Activated T-helper 1 cell treated with anti-CD3 and anti-CD28 coated beads, Interleukin-12 subunit alpha, Interleukin-12 subunit beta, Interleukin-2, Interleukin-4 antibody, amounts not matched to agents 30 ng/mL and 10 ng/mL and 1 ng/mL, durations not matched to agents 14 hours and 24 hours and 36 hours (primary cell): ENCODE results near the gene GPR37. TPM values are rescaled to one million over a fixed set of nuclear protein-coding genes. Genes with fewer than 3 reads are reported as not detected.

Experiments
- DNase-seq: peaks from one replicate; pipeline ENCODE4 v3.0.0; 2021; ENCODE audit warnings: low spot score
- H3K27ac Mint-ChIP-seq: one replicate; pipeline ENCODE4 v1.8.0; 2021; ENCODE audit warnings: mild to moderate bottlenecking, mixed read lengths
- H3K27me3 Mint-ChIP-seq: one replicate; pipeline ENCODE4 v1.8.0; 2022; ENCODE audit warnings: mild to moderate bottlenecking, moderate library complexity, mixed read lengths; ENCODE audit not compliant: insufficient read depth
- H3K36me3 Mint-ChIP-seq: one replicate; pipeline ENCODE4 v1.8.0; 2021; ENCODE audit warnings: low read depth, mixed read lengths
- H3K4me1 Mint-ChIP-seq: one replicate; pipeline ENCODE4 v1.8.0; 2021; ENCODE audit warnings: low read depth, mixed read lengths
- H3K4me3 Mint-ChIP-seq: one replicate; pipeline ENCODE4 v1.8.0; 2021; ENCODE audit warnings: mild to moderate bottlenecking, moderate library complexity, mixed read lengths
- H3K9me3 Mint-ChIP-seq: one replicate; pipeline ENCODE4 v1.8.0; 2021; ENCODE audit warnings: mixed read lengths
- intact Hi-C: fragments of 100-400 bp; cut with micrococcal nuclease; formaldehyde crosslinking; loops from one replicate; pipeline ENCODE4 v1.15.1; 2024
- total RNA-seq: library from RNA; stranded (reverse); gene quantifications from 2 replicates; pipeline ENCODE4 v1.2.3, GENCODE V29; 2022

Gene GPR37, protein sequence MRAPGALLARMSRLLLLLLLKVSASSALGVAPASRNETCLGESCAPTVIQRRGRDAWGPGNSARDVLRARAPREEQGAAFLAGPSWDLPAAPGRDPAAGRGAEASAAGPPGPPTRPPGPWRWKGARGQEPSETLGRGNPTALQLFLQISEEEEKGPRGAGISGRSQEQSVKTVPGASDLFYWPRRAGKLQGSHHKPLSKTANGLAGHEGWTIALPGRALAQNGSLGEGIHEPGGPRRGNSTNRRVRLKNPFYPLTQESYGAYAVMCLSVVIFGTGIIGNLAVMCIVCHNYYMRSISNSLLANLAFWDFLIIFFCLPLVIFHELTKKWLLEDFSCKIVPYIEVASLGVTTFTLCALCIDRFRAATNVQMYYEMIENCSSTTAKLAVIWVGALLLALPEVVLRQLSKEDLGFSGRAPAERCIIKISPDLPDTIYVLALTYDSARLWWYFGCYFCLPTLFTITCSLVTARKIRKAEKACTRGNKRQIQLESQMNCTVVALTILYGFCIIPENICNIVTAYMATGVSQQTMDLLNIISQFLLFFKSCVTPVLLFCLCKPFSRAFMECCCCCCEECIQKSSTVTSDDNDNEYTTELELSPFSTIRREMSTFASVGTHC
- total RNA-seq = not detected in 2 replicates

DNA sequence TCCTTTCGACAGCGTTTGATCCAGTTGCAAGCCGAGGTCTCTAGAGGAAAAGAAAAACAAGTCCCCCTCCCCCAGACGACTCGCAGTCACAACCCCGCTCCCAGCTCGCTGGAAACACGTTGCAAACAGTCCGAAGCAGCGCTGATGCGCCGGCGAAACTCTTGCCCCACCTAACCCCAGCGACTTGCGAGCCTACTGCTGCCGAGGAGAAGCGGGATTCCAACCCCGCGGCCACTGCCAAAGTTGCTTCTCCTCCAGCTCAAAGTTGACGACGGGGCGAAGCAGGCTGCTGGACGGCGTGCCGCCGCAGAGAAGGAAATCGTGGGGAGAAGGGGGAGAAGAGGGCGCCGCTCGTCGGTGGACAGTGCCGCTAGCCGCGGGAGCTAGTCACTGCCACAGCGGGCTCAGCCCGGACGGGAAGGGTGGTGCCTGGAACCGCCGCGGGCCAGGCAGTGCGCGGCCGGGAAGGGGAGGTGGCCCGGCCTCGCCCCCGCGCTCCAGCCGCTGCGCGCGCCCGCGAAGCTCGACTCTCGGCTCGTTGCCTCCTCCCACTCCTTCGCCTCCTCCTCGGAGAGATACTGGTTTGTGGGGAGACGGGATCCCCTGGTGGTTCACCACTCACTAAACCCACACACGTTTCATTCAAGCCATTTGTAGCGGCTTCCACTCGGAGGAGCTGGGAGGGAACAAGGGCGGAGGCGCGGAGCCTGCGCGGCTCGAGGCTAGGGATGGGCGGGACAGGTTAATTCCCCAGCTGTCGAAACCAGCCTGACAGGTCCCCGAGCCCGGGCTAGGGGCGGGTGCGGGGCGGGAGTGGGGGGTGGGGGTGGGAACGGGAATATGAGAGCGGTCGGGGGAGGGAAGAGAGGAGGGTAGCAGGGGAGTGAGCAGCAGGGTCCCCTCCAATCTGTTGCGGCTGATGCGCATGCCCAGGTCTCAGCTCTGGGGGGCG lies at the start of gene GPR37:
Gene GPR37 (minus strand): TSS at position 392 of the 952 bp plus-strand sequence. CDS start 816 bp downstream, outside the sequence.
- Mint-ChIP-seq H3K4me3 (peak within 1 kb of the TSS; percentile 80), H3K36me3 (no peaks in the 10 kb centered on the region), H3K27ac (no peak within 1 kb of the TSS), H3K27me3 (peaks cover 55% of the 10 kb centered on the region), H3K9me3 (no peaks in the 10 kb centered on the region), H3K4me1 (peaks cover 12% of the 10 kb centered on the region)
- DNase-seq = peak; percentile 11
- intact Hi-C loops = loop anchor here (5.0 kb wide), 1 partner anchor 733 kb away; the partner anchor contains the start of gene TMEM229A

DNA sequence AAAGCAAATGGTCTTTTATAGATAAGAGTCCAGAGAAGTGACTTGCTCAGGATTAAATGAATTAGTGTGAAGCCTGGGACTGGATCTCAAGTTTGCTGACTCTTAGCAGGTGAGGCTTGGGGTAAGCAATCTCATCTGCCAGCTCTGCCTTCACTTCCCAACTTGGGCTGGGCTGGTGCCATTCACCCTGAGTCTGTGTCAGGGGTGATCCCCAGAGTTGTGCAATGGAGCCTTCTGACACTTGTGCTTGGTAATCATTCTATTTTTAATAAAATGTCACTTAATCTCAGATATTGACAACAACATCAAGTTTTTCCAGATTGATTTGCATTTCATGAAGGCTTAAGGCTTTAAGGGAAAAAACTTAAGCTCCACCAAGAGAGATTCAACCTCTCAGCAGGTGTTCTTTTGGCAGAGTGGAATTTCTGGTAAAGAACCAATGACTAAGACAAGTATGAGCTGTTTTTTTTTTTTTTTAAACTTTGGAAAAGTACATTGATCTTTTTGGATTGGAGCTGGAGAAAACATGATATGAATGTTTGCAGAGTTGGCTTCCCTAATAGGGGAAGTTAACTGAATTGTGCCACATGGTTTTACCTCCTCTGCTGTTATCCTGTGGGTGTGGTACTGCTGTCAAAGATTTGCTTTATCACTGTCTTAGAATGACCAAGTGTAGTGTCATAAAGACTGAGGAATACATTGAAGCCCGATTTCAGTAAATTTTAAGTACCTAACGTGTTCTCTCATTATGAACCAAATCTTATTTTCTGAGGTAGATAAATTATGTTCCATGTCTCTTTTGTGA lies 48.6 kb upstream of the GPR37 start:
- Mint-ChIP-seq H3K27ac (no peak overlapping the region), H3K4me1 (no peaks in the 10 kb centered on the region), H3K4me3 (no peak overlapping the region), H3K27me3 (peaks cover 5% of the 10 kb centered on the region), H3K36me3 (no peaks in the 10 kb centered on the region), H3K9me3 (no peaks in the 10 kb centered on the region)
- intact Hi-C loops = no loop called here
- DNase-seq = no peak

DNA sequence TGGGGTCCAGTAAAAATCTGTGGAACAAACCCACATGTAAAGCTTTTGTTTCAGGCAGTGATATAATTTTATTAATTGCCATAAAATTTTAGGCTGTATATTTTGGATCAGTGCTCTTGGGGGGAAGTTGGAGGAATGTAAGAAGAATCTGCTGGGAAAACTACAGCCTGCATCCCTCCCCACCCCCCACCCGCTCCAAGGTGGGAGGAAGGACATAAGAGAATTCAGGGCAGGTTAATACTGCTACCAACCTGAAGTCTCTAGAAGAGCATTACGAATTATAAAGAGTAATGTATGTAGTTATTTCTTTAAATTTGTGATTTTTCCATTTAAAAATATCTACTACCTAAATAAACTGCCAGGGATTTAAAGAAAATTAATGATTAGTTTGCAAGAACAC lies 47.2 kb upstream of the GPR37 start:
- DNase-seq = no peak
- no peaks in the 10 kb centered on the region for H3K4me1 Mint-ChIP-seq
- peaks cover 5% of the 10 kb centered on the region for H3K27me3 Mint-ChIP-seq
- no peak overlapping the region for H3K27ac Mint-ChIP-seq
- H3K36me3 Mint-ChIP-seq = no peaks in the 10 kb centered on the region
- no peak overlapping the region for H3K4me3 Mint-ChIP-seq
- intact Hi-C loops = no loop called here
- no peaks in the 10 kb centered on the region for H3K9me3 Mint-ChIP-seq

DNA sequence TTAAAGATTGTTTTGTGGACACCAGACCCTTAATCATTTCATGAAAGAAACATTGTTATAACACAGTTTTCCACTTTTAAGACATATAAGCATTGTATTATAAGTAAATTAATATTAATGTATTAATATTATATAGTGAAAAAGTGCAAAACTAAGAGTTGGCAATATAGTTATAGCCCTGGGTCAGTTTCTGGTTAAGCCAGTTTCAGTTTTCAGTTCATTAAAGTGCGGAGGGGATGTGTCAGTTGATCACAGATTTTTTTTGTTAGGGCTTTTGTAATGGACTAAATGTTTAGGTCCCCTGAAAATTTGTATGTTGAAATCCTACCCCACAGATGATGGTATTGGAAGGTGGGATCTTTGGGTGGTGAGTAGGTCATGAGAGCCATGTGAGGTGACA lies 45.7 kb upstream of the GPR37 start:
- Mint-ChIP-seq H3K27ac (no peak overlapping the region), H3K4me3 (no peak overlapping the region), H3K27me3 (peaks cover 5% of the 10 kb centered on the region), H3K36me3 (no peaks in the 10 kb centered on the region), H3K9me3 (no peaks in the 10 kb centered on the region), H3K4me1 (no peaks in the 10 kb centered on the region)
- intact Hi-C loops = no loop called here
- DNase-seq = no peak

DNA sequence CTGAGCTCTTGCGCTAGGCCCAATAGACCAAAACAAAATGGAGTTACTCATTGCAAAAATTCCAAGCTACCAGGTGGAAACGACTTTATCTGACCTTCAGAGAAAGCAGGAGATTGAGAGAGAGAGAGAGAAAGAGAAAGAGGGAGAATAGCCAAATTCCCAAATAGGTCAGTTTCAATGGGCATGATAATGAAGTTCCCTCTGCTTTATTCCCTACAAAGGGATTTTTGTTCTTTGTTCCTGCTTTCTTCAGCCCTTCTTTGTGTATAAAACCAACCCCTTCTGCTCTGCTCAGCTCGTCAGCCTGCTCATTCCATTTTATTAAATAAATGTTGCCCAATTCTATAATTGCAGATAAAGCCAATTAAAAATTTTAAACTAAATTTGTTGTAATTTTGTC lies 45.0 kb upstream of the GPR37 start:
- H3K4me1 Mint-ChIP-seq = no peaks in the 10 kb centered on the region
- H3K9me3 Mint-ChIP-seq = no peaks in the 10 kb centered on the region
- H3K36me3 Mint-ChIP-seq = no peaks in the 10 kb centered on the region
- H3K27ac Mint-ChIP-seq = no peak overlapping the region
- no peak overlapping the region for H3K4me3 Mint-ChIP-seq
- no peak for DNase-seq
- intact Hi-C loops = no loop called here
- peaks cover 5% of the 10 kb centered on the region for H3K27me3 Mint-ChIP-seq

DNA sequence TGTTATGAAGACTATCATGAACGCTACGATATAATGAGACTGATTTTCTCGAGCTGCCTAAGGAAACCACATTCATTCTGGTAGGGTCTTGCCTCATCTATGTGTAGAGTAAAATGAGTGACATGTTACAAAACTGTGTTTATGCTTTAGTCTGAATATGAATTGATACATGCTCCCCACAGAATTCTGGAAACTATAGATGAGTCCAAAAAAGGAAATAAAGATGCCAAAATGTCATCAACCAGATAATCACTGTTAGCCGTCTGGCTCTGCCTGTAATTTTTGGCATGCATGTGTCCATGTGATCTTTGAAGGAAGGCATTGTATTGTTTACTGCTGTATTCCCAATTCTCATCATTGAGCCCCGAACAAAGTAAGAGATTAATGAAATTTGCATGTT lies 42.6 kb upstream of the GPR37 start:
- H3K4me3 Mint-ChIP-seq = no peak overlapping the region
- intact Hi-C loops = no loop called here
- H3K9me3 Mint-ChIP-seq = no peaks in the 10 kb centered on the region
- DNase-seq = no peak
- no peaks in the 10 kb centered on the region for H3K4me1 Mint-ChIP-seq
- peaks cover 5% of the 10 kb centered on the region for H3K27me3 Mint-ChIP-seq
- H3K36me3 Mint-ChIP-seq = no peaks in the 10 kb centered on the region
- H3K27ac Mint-ChIP-seq = no peak overlapping the region

DNA sequence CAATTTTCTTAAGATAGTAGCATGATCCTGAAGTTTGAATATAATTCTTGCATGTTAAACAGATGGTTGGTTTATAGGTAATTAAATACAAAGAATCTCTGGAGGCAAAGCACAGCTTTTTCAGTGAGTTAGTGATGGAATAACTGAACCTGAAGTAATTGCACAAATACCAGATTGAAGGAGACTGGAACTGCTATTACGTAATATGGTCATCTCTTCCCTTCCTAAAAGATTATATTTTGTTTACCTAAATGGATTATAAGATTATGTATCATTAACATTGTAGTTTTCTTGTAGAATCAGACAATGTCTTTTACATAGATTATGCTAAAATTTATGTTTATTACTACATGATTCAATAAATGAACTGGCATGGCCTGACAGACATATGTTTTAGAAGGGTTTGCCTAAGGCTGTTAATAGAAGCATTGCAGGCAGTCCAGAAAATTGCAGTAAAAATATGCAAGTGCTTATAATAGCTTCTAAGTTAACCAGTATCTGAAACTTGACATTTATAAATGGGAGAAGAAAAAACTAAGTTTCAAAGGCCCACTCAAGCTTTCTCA lies 35.8 kb upstream of the GPR37 start:
- no peak overlapping the region for H3K4me3 Mint-ChIP-seq
- H3K27ac Mint-ChIP-seq = no peak overlapping the region
- no peaks in the 10 kb centered on the region for H3K9me3 Mint-ChIP-seq
- H3K36me3 Mint-ChIP-seq = no peaks in the 10 kb centered on the region
- intact Hi-C loops = no loop called here
- peaks cover 5% of the 10 kb centered on the region for H3K27me3 Mint-ChIP-seq
- no peaks in the 10 kb centered on the region for H3K4me1 Mint-ChIP-seq
- no peak for DNase-seq

DNA sequence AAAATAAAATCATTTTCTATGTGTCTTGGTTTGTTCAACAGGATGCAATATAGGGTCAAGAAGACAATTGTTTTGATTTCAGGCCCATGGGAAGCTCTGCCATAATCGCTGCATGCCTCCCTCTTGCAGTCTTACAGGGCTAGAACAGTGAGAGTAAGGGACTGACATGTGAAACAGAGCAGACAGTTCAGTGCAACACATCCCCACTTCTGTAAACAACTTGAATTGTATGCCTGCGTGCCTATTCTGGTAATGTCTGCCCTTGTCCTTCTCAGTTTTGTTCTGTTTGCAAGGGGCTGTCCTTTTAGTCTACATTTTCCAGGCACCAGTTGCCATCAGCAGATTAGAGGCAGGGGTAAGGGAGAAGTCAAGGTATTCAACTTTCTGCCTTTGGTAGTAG lies 34.8 kb upstream of the GPR37 start:
- H3K27me3 Mint-ChIP-seq = peaks cover 6% of the 10 kb centered on the region
- no peak for DNase-seq
- no peaks in the 10 kb centered on the region for H3K4me1 Mint-ChIP-seq
- no peaks in the 10 kb centered on the region for H3K36me3 Mint-ChIP-seq
- H3K4me3 Mint-ChIP-seq = no peak overlapping the region
- intact Hi-C loops = no loop called here
- no peaks in the 10 kb centered on the region for H3K9me3 Mint-ChIP-seq
- no peak overlapping the region for H3K27ac Mint-ChIP-seq

DNA sequence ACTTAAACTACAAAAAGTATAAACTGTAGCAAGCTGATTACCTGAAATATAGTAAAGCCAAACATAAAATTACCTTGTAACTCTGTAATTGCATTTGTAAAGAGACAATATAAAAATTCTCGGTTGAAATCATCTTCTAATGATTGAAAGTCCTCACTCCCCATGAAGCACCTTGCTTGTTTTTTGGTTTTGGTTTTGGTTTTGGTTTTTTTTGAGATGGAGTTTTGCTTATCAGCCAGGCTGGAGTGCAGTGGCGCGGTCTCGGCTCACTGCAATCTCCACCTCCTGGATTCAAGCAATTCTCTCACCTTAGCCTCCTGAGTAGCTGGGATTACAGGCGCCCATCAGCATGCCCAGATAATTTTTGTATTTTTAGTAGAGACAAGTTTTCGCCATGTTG lies 33.9 kb upstream of the GPR37 start:
- Mint-ChIP-seq H3K9me3 (no peaks in the 10 kb centered on the region), H3K36me3 (no peaks in the 10 kb centered on the region), H3K4me3 (no peak overlapping the region), H3K27me3 (peaks cover 6% of the 10 kb centered on the region), H3K27ac (no peak overlapping the region), H3K4me1 (no peaks in the 10 kb centered on the region)
- intact Hi-C loops = no loop called here
- no peak for DNase-seq

DNA sequence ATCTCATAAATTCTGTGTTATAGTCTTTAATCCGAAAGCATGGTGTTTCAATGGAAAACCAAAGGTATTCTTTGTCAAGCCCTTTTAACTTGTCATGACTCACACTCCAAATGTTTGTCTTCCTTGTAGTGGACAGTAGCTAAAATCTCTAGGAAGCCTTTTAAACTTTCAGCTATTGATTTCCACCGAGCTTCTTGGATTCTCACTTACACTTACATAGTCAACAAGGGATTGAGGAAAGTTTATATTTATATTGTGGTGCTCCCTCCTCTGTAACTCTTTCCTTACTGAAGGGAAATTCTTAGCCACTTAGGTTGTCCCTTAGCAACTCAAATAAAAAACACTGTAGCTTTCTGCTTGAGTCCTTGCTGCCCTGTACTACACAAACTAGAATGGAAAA lies 31.2 kb upstream of the GPR37 start:
- peaks cover 6% of the 10 kb centered on the region for H3K27me3 Mint-ChIP-seq
- intact Hi-C loops = no loop called here
- H3K27ac Mint-ChIP-seq = no peak overlapping the region
- no peak overlapping the region for H3K4me3 Mint-ChIP-seq
- H3K36me3 Mint-ChIP-seq = no peaks in the 10 kb centered on the region
- no peaks in the 10 kb centered on the region for H3K9me3 Mint-ChIP-seq
- no peaks in the 10 kb centered on the region for H3K4me1 Mint-ChIP-seq
- no peak for DNase-seq

DNA sequence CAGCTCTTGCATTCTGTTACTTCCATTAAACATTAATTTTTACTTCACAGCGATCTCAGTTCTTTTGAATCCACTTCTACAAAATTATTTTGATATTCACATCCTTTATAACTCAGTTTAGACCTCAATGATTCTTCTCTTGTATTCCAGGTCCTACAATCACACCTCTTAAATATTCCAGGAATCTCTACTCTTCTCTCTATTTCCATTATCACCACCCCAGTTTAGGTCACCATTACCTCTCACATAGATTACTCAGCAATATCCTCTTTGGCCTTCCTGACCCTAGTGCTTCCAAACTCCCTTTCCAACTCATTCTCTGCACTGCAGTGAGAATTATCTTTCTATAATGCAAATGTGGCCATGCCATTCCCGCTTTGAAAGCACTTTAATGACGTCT lies 27.1 kb upstream of the GPR37 start:
- H3K27ac Mint-ChIP-seq = no peak overlapping the region
- H3K9me3 Mint-ChIP-seq = no peaks in the 10 kb centered on the region
- peaks cover 6% of the 10 kb centered on the region for H3K27me3 Mint-ChIP-seq
- H3K36me3 Mint-ChIP-seq = no peaks in the 10 kb centered on the region
- intact Hi-C loops = no loop called here
- no peak for DNase-seq
- no peaks in the 10 kb centered on the region for H3K4me1 Mint-ChIP-seq
- H3K4me3 Mint-ChIP-seq = no peak overlapping the region

DNA sequence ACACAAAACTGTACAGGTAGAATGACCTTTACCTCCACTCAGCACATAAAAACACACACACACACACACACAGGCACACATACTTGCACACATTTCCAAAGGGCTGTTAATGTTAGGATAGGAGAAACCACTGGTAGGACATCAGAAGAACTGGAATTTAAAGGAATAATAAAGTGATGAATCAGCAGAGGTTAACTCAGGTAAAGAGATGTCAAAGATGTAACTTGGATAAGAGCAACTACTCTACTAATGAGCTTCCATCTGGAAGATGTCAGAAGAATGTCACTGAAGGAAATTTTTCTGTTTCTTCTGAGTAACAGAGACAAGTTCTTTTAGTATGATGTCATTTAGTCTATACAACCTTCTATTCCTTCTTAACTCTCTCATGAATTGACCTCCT lies 26.4 kb upstream of the GPR37 start:
- no peaks in the 10 kb centered on the region for H3K36me3 Mint-ChIP-seq
- no peak overlapping the region for H3K27ac Mint-ChIP-seq
- H3K9me3 Mint-ChIP-seq = no peaks in the 10 kb centered on the region
- intact Hi-C loops = no loop called here
- no peak for DNase-seq
- H3K27me3 Mint-ChIP-seq = peaks cover 4% of the 10 kb centered on the region
- no peaks in the 10 kb centered on the region for H3K4me1 Mint-ChIP-seq
- H3K4me3 Mint-ChIP-seq = no peak overlapping the region
